Hematopoietic multipotent progenitor cell treated with erythropoietin and hydrocortisone succinate and interleukin-3 and kit ligand, for 6 days (in vitro differentiated cells): ENCODE measurements around the gene COL25A1.
"Not testable (repeated sequence)": the region's sequence is repeated elsewhere in the genome, so short reads cannot be mapped to it uniquely, and the experiment has no call there.

Experiments used
- DNase-seq: peaks from one replicate; pipeline ENCODE4 v3.0.0-alpha.2; 2015

Gene COL25A1

DNA sequence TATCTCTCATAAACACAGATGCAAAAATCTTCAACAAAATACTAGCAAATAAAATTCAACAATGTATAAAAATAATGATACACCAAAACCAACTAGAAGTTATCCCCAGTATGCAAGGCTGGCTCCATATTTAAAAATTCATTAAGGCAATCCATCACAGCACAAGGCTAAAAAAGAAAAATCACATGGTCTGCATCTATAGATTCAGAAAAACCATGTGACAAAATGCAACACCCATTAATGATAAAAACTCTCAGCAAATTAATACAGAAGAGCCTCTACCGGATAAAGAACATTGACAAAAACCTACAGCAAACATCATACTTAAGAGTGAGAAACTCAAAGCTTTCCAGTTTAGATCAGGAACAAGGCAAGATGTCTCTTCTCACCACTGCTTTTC, 182.6 kb downstream of the COL25A1 start:
- no peak for DNase-seq

DNA sequence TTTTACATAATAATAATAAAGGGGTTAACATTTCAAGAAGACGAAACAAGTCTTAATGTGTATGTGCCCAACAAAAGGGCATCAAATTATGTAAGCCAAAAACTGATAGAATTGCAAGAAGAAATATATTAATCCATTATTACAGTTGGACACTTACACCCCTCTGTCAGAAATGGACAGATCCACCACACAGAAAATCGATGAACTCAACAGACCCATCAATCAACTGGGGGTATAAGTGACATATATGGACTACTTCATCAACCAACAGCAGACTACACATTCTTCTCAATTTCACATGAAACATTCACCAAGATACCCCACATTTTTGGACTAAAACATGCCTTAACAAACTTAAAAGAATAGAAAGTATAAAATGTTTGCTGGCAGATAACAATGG, 183.8 kb downstream of the COL25A1 start:
- no peak for DNase-seq

DNA sequence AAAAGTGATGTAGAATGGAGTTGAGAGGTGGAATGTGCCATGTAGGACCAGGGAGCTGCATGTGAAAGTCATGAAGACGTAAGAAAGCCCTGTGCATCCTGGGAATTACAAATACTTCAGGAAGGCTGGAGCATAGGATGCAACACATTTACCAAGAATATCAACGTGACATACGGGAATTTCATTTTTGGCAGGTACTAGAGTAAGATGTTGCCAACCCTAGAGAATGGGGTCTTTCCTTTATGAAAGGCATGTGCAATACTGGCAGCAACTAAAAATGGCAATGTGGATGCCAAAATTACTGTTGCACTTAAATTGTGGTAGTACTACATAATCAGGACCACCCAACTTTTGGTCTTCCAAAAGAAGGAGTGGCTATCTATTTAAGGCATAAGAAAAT, 188.0 kb downstream of the COL25A1 start:
- DNase-seq: no peak

DNA sequence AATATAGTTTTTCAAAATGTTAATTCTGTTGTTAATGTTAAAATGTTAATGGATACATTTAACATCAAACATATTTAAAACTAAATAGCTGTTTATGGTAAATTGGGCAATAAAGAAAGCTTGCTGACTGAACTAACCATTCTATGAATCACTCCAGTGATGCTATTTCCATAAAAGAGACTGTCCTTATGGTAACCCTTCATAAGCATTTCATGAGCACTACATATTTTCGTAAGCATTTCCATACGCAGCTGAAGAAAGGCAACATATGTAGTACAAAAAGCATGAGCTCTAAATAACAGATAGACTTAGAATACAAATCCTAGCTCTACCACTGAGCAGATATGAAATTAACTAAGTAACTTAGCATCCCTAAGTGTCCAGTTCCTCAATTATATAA, 188.9 kb downstream of the COL25A1 start:
- DNase-seq: no peak

DNA sequence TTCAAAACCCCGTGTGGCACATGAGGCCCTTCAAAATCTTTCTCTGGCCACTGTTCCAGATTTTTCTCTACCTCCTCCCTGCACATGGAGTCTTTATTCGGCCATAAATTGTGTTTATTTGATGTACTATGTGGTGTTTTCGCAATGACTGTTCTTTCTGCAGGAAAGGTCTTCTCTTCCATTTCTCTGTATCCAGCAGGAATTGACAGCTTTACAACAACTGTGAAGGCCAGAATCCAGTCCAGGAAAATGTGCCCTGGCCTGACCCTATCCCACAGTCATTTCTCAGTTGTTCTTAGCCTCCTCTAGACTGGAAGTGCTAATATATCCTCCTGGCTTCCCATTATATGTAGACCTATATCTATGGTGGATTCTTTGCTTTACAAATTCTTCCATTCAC, 191.4 kb downstream of the COL25A1 start:
- DNase-seq: no peak

DNA sequence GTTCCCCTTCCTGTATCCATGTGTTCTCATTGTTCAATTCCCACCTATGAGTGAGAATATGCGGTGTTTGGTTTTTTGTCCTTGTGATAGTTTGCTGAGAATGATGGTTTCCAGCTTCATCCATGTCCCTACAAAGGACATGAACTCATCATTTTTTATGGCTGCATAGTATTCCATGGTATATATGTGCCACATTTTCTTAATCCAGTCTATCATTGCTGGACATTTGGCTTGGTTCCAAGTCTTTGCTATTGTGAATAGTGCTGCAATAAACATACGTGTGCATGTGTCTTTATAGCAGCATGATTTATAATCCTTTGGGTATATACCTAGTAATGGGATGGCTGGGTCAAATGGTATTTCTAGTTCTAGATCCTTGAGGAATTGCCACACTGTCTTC, 194.2 kb downstream of the COL25A1 start:
- DNase-seq: not testable (repeated sequence)

DNA sequence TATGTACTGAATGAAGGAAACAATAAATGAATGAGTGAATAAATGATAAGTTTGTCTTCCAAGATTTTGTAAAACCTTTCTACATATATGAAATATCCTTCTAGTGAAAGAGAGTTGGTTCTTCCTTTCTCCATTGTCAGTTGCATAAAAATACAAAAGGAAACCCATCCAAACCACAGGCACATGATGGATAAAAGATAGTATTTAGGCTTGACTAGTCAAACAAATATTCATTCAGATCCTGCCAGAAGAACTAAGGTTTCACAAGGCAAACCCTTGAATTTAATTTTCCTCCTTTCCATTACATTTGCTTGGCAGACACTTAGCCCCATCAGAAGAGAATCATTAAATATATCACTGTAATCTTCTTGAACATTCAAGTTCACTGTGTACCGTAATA, 208.4 kb downstream of the COL25A1 start:
- peak; percentile 9 for DNase-seq

DNA sequence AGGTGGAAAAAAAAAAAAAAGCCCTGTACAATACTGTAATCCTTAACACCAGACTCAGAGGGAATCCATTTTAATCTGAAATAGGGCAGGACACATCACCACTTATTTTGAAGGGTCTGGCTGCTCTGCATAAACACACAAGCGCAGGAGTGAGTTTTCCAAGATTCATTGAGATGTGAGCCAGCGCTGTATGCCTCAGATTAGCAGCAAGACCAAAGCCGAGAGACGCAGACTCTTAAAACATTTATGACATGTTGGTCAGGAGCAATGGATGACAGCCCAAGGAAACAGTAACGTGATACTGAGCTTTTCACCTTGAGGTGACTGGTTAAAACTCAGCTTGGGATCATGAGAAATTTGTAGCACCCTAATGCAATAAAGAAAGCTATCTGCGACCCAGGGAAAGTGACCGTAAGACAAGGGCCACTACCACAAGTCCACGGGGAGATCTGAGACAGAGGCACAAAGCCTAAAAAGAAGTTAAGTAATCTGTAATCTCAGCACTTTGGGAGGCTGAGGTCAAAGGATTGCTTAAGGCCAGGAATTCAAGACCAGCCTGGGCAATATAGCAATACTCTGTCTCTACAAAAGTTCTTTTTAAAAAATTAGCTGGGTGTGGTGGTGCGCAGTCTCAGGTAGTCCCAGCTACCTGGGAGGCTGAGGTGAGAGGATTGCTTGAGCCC, 210.6 kb downstream of the COL25A1 start:
- no peak for DNase-seq

DNA sequence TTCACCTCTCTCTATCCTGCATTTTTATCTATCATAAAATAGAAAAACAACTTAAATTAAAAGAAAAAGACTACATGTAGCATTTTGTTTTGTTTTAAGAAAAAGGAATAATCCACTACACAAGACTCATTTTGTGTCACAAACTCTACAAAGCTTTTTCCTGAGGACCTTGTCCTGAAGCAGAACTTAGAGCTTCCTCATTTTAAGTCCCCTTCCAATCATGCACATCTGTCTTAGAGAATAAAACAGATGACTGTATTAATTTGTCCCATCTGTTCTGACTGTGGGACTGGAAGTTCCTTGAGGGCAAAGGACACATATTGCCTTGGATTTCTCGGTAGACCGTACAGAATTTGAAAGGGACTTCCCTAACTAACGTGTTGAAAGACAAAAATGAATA, 218.5 kb downstream of the COL25A1 start:
- DNase-seq: peak; percentile 10

DNA sequence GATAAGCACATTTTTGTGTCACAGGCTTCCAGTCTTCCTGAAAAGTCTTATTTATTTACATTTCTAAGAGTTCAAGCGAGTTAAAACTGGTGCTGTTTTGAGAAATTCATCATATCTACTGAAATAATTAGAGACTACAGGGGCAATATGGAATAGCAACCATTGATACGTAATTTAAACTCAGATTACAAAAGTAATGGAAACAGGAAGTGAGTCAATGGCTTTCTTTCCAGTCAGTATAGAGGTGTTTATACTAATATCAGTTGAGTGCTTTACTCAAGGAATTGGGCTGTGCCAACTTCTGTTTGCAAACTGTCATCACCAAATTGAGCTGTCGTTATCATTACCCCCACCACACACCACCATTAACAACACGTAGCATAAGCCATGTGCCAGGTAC, 222.7 kb downstream of the COL25A1 start:
- no peak for DNase-seq

DNA sequence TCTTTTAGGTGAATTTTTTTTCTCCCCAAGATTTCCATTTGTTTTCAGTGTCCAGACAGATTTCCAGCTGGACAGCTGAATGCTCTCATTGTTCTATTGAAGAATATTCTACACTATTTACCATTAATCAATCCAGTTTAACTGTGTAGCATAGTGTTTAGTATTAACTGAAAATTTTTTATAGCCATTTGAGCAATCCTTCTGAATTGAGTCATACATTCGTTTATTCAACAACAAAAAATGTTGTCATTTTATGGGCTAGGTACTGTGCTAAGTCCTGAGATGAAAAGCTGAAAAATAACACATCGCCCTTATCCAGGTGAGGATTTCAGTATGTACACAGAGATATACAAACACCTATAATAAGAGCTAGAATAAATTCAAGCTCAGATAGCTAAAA, 223.3 kb downstream of the COL25A1 start:
- no peak for DNase-seq

DNA sequence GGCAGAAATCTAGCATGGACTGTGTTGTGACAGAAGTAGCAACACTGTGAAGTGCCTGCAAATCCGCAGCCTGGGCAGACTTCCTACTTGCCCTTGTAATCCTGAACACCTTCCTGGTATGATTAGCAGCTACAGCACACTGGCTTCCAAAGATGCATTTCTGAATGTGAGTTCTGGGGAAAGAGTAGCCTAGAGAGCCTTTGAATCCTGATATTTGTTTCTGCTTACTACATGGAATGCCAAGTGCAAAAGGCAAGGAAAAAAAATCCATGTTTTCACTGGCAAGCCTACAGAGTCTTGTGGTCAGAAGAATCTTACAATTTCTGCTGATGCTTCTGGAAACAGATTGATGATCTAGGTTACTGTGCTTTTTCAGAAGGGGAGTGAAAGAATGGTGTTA, 223.7 kb downstream of the COL25A1 start:
- no peak for DNase-seq

DNA sequence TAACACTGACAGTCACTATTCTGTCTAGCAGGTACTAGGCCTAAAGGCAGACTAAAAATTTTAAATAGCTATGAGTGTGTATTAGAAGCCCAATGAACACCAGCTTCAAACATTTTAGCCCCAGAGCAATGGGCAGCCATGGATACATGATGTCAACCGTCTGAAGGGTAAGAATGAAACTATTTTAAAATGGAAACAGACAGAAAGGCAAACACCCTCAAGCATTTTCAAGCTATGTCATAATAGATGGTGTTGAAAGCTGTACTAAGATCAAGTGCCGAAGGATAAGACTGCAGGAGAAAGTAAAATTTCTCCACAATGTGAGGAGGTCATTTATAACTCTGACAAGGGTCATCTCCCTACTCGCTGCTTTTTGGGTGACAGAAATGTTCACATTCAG, 225.0 kb downstream of the COL25A1 start:
- no peak for DNase-seq

DNA sequence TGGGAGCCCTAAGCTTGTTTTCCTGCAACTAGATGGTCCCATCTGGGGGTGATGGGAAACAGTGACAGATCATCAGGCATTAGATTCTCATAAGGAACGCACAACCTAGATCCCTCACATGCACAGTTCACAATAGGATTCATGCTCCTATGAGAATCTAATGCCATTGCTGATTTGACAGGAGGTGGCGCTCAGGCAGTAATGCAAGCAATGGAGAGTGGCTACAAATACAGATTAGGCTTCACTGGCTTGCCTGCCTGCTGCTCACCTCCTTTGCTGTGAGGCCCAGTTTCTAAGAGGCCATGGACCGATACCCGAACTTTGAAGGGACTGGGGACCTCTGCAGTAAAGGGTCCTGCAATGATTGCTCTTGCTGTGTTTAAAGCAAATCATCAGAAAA, 225.7 kb downstream of the COL25A1 start:
- not testable (repeated sequence) for DNase-seq

DNA sequence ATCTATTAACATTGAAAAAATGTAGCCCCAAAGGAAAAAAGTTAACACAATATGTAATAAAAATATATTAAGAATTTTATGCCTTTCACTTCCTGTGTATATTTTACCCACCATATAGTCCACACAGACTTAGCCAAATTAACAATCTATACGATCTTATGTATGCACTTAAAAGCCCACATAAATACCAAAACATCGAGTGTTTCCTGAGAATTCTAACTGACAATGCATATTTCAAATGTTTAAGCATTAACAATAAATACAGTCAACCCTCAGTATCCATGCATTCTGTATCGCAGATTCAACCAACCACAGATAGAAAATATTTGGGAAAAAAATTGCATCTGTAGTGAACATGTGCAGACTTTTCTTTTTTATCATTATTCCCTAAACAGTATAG, 226.8 kb downstream of the COL25A1 start:
- no peak for DNase-seq

DNA sequence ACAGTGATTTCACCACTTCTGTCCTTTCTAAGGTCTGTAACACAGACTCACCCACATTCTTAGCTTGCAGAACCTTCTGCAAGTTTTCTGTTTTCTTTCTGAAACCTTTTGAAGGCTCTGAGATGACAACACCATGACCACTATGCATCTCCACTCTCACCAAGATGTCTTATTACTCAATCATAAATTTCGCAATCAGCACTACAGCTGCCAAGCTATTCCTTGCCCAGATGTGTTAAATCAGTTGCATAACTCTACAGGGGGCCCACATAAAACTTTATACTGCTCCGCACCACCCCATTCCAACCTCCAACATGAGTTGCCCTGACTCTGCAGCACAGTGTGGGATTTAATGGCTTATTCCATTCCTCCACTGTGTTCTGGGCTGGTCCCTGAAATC, 229.9 kb downstream of the COL25A1 start:
- peak; percentile 71 for DNase-seq

DNA sequence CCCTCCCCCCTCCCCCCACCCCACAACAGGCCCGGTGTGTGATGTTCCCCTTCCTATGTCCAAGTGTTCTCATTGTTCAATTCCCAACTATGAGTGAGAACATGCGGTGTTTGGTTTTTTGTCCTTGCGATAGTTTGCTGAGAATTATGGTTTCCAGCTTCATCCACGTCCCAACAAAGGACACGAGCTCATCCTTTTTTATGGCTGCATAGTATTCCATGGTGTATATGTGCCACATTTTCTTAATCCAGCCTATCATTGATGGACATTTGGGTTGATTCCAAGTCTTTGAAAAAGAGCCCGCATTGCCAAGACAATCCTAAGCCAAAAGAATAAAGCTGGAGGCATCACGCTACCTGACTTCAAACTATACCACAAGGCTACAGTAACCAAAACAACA, 231.8 kb downstream of the COL25A1 start:
- DNase-seq: not testable (repeated sequence)

DNA sequence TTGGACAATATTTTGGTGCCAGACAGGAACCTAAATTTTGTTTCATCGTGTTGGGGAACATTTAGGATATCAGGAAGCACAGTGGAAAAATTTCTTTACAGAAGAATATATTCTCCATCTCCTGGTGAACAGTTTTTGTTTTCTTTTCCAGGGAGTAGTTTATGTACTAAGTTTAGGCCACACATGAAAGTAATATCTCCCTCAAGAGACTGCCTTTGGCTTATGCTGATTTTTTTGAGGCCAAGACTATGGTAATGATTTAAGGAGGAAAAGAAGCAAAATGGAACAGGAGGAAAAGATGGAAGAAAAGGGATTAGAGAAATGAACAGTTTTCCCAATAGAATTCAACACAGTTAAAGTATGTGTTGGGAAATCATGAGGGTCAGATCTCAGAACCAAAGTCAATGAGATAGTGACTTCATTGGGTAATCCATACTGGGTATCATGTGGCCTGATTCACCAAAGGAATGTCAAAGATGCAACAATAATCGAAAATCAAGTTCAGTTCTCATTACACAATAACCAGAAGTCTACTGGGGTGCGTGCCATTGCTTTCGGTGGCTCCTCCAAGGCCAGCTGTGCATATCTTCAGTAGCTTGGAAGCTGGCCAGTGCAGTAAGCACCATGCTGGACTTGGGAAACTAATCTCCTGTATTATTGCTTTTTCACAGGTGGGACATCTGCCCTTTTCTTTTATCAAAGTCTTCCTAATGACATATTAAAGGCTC, 234.8 kb downstream of the COL25A1 start:
- DNase-seq: no peak

DNA sequence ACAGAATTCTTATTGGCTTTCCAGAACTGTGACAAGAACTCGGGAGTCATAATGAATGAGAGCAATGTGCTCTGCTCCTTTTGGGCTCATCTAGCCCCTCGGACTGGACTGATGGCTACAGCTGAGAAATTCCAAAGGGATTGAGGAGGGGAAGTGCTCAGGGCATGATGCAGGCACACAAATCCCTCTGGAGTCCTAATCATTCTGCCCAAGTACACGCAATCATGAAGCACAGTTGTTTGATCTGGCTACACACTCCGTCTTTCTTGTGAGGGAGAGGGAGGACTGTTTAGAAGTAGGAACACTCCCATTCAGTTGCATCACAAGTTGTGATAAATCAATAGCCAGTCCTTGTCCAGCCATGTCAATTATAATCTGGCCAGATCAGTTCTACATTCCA, 237.5 kb downstream of the COL25A1 start:
- no peak for DNase-seq

DNA sequence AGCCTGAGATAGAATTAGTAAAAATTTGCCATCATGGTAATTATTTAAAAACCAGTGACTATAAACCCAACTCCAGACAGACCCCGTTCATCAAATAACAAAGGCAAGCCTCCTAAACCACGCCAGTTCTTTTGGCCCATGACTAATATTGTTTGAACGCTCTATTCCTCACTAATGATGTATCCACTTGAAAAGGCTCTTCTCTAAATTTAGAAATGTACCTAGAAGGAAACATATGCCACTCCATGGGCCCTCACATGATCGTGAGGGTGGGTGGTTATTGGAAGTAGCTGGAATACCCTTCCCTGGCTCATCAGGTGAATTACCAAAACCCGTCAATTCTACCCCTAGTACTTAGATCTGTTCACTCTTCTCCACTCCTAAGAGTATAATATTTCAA, 249.2 kb downstream of the COL25A1 start:
- DNase-seq: no peak

DNA sequence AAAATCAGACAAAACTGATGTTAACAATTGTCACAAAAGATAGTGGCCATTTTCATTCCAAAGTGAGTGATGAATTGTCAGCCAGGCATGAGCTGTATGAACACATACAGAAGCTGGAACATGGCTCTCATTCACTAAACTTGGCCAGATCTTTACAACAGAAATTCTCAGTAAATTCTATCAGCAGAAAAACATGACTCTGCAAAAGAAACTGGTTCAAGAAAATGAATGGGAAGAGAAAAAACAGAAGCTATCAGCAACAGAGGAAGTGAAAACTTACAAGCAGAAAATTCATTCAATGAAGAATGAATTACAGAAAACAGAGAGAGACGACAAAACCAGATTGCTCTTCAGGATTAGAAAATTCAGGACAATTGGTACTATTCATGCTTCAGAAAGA, 249.6 kb downstream of the COL25A1 start:
- peak; percentile 33 for DNase-seq

DNA sequence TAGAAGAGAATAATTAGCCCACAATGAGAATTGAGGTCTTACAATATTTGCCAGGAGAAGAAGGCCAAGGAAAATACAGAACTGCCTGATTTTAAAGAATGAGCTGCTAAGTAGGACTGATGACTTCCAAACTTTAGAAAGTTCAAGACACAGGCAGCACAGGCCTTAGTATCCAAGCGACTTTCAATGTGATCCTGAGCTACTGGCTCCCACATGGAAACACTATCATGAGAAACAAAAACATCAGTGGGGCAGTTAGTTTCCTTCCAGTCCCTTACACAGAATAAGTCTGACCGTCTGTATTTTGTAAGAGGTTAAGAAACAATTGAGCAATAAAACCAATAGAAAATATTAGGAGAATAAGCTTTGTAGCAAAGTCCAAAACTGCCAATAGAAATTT, 251.4 kb downstream of the COL25A1 start:
- no peak for DNase-seq

DNA sequence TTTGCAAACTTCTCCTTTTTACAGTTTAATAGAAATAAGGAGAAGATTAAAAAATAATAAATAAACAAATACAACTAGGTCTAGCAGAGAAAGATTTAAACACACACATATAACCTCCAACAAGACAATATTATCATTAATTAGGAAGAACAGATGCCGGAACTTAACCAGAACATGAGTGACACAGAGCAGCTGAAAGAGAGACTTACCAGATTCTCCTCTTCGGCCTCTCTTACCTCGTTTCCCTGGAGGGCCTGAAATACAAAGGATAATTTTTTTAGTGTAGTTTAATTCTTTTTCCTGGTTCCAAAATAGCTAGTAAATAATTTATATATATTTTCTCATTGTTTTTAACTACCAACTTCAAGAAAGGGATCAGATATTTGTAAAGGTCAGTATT, 252.5 kb downstream of the COL25A1 start:
- no peak for DNase-seq

DNA sequence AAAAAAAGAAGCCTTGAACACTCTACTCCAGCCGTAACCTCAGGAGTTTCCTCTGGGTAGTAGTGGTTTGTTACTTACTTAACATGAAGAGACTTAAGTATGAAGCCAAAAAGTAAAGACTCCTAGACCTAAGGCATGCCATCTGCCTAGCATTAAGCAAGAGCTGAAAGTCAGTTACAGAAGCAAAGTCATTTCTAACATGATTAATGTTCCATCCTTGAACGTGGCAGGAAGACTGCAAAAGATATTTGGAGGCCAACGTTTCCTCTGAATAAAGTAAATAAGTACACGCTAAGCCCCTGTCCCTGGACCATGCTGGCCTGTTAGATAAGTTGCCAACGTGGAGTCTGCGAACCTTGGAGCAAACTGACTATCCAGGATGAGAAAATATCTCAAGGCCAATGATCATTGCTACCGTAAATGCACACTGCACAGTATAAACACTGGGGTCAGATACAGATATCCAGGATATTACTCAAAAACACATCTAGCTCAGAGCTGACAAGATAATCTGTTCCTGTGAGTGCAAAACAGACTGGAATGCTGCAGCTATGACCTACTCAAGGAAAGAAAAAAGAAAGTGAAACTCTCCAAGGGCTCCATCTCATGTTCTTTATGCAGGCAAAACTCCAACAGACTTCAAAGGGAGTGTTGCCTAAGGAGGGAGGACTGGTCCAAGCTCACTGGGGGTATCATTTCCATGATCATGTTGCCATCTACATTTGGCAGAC, 255.8 kb downstream of the COL25A1 start:
- peak; percentile 24 for DNase-seq
